GM23338 (cell line): ENCODE results near the gene GCM1.

Experiments used
- CREB1 ChIP-seq: fragments of 250-450 bp; sonication (Bioruptor Pico); IDR thresholded peaks from 2 replicates; pipeline ENCODE4 v1.5.0; 2020; ENCODE audit warnings: low read depth, mild to moderate bottlenecking, moderate library complexity
- CTCF ChIP-seq, 2 experiments: fragments of 200-600 bp in 1 of 2; sonication (generic) in 1 of 2; conservative IDR thresholded peaks; 2 replicates each; pipeline versions ENCODE4 v1.5.1 to v1.6.1; 2016 to 2017; ENCODE audit warnings: antibody characterized with exemption in 2 of 2, low read depth in 2 of 2, mild to moderate bottlenecking in 2 of 2, moderate library complexity in 1 of 2
- ETS1 ChIP-seq: IDR thresholded peaks from 2 replicates; pipeline ENCODE4 v1.6.1; 2016; ENCODE audit warnings: antibody characterized with exemption
- EZH2 ChIP-seq: fragments of 200-600 bp; sonication (generic); IDR thresholded peaks from one replicate; pipeline ENCODE4 v1.8.0; 2017; ENCODE audit warnings: antibody characterized with exemption, mild to moderate bottlenecking, low read depth; ENCODE audit not compliant: unreplicated experiment
- EZH2phosphoT487 ChIP-seq: fragments of 200-600 bp; sonication (generic); IDR thresholded peaks from one replicate; pipeline ENCODE4 v1.8.1; 2018; ENCODE audit warnings: antibody characterized with exemption; ENCODE audit not compliant: unreplicated experiment
- JUNB ChIP-seq: IDR thresholded peaks from one replicate; pipeline ENCODE4 v1.6.1; 2016; ENCODE audit warnings: antibody characterized with exemption; ENCODE audit not compliant: unreplicated experiment
- POLR2AphosphoS5 ChIP-seq: IDR thresholded peaks from 2 replicates; pipeline ENCODE4 v1.6.1; 2016; ENCODE audit warnings: antibody characterized with exemption, low read depth
- REST ChIP-seq: IDR thresholded peaks from one replicate; pipeline ENCODE4 v1.6.1; 2018; ENCODE audit warnings: antibody characterized with exemption; ENCODE audit not compliant: unreplicated experiment

GRCh38 chr6:53112871-53113270 lies 35.8 kb downstream of the GCM1 start:
- TF ChIP-seq CTCF (conservative IDR thresholded peaks at IDR 0.05; ENCODE audit: low read depth in 2 of 2) (no peak), EZH2 (no peak), JUNB (no peak), POLR2AphosphoS5 (no peak), CREB1 (CRISPR knock-in tag) (no peak), REST (no peak), EZH2phosphoT487 (no peak), ETS1 (no peak)
